GM23338 (cell line): ENCODE results near the gene PKD1. TPM values are rescaled to one million over a fixed set of nuclear protein-coding genes. Genes with fewer than 3 reads are reported as not detected.

Experiments
- ATAC-seq: fragments of 200-7000 bp; cut with Tn5 transposase; 3 replicates; pipeline ENCODE4 v1.9.1; 2020
- DNase-seq: peaks from one replicate; pipeline ENCODE4 v3.0.0-alpha.2; 2015; ENCODE audit warnings: low spot score
- H2AFZ ChIP-seq: fragments of 200-600 bp; sonication (generic); 2 replicates; pipeline ENCODE4 v1.8.0; 2016; ENCODE audit warnings: antibody characterized with exemption, mild to moderate bottlenecking, moderate library complexity
- H3F3A ChIP-seq: fragments of 200-600 bp; sonication (generic); replicated peaks from 2 replicates; pipeline ENCODE4 v1.8.0; 2017; ENCODE audit warnings: antibody characterized with exemption, mixed run types, low read depth
- H3K27ac ChIP-seq: fragments of 200-600 bp; sonication (generic); 2 replicates; pipeline ENCODE4 v1.6.1; 2016; ENCODE audit warnings: low read depth
- H3K27me3 ChIP-seq: fragments of 200-600 bp; sonication (generic); 2 replicates; pipeline ENCODE4 v1.8.0; 2016; ENCODE audit warnings: mild to moderate bottlenecking, mixed run types, moderate library complexity; ENCODE audit not compliant: insufficient read depth
- H3K36me3 ChIP-seq: fragments of 200-600 bp; sonication (generic); 2 replicates; pipeline ENCODE4 v1.8.0; 2016; ENCODE audit warnings: mild to moderate bottlenecking; ENCODE audit not compliant: insufficient read depth
- H3K4me1 ChIP-seq: fragments of 200-600 bp; sonication (generic); 2 replicates; pipeline ENCODE4 v1.8.0; 2016; ENCODE audit warnings: mild to moderate bottlenecking, moderate library complexity; ENCODE audit not compliant: insufficient read depth
- H3K4me2 ChIP-seq: fragments of 200-600 bp; sonication (generic); 2 replicates; pipeline ENCODE4 v1.7.1; 2017; ENCODE audit warnings: mixed run types
- H3K4me3 ChIP-seq: fragments of 200-600 bp; sonication (generic); 2 replicates; pipeline ENCODE4 v1.6.1; 2016; ENCODE audit warnings: mixed run types
- H3K79me2 ChIP-seq: fragments of 200-600 bp; sonication (generic); replicated peaks from 2 replicates; pipeline ENCODE4 v1.8.0; 2017; ENCODE audit warnings: mild to moderate bottlenecking; ENCODE audit not compliant: insufficient read depth
- H3K9me2 ChIP-seq: fragments of 200-600 bp; sonication (generic); 2 replicates; pipeline ENCODE4 v1.8.0; 2017; ENCODE audit not compliant: insufficient read depth
- H4K20me1 ChIP-seq: fragments of 200-600 bp; sonication (generic); replicated peaks from 2 replicates; pipeline ENCODE4 v1.8.0; 2017; ENCODE audit warnings: mild to moderate bottlenecking; ENCODE audit not compliant: insufficient read depth
- H3K27ac Mint-ChIP-seq: 2 replicates; pipeline ENCODE4 v1.8.0; 2020; ENCODE audit warnings: inconsistent platforms, mild to moderate bottlenecking, moderate library complexity, mixed read lengths
- H3K27me3 Mint-ChIP-seq: 3 replicates; pipeline ENCODE4 v1.8.0; 2022; ENCODE audit warnings: low read depth, mild to moderate bottlenecking, moderate library complexity, mixed read lengths, inconsistent platforms; ENCODE audit not compliant: insufficient read depth, poor library complexity
- H3K36me3 Mint-ChIP-seq: 3 replicates; pipeline ENCODE4 v1.8.0; 2021; ENCODE audit warnings: low read depth, mild to moderate bottlenecking, inconsistent platforms, moderate library complexity, mixed read lengths
- H3K4me1 Mint-ChIP-seq: 3 replicates; pipeline ENCODE4 v1.8.0; 2020; ENCODE audit warnings: mild to moderate bottlenecking, inconsistent platforms, mixed read lengths
- H3K4me3 Mint-ChIP-seq: 3 replicates; pipeline ENCODE4 v1.8.0; 2021; ENCODE audit warnings: moderate library complexity, mild to moderate bottlenecking, inconsistent platforms, mixed read lengths
- H3K9me3 Mint-ChIP-seq: 3 replicates; pipeline ENCODE4 v1.8.0; 2020; ENCODE audit warnings: moderate library complexity, mild to moderate bottlenecking, inconsistent platforms, mixed read lengths
- CREB1 ChIP-seq: fragments of 250-450 bp; sonication (Bioruptor Pico); IDR thresholded peaks from 2 replicates; pipeline ENCODE4 v1.5.0; 2020; ENCODE audit warnings: low read depth, mild to moderate bottlenecking, moderate library complexity
- ETS1 ChIP-seq: IDR thresholded peaks from 2 replicates; pipeline ENCODE4 v1.6.1; 2016; ENCODE audit warnings: antibody characterized with exemption
- EZH2 ChIP-seq: fragments of 200-600 bp; sonication (generic); IDR thresholded peaks from one replicate; pipeline ENCODE4 v1.8.0; 2017; ENCODE audit warnings: antibody characterized with exemption, mild to moderate bottlenecking, low read depth; ENCODE audit not compliant: unreplicated experiment
- JUNB ChIP-seq: IDR thresholded peaks from one replicate; pipeline ENCODE4 v1.6.1; 2016; ENCODE audit warnings: antibody characterized with exemption; ENCODE audit not compliant: unreplicated experiment
- NANOG ChIP-seq: IDR thresholded peaks from 2 replicates; pipeline ENCODE4 v1.6.1; 2016; ENCODE audit warnings: antibody characterized with exemption, borderline replicate concordance
- POLR2AphosphoS5 ChIP-seq: IDR thresholded peaks from 2 replicates; pipeline ENCODE4 v1.6.1; 2016; ENCODE audit warnings: antibody characterized with exemption, low read depth
- REST ChIP-seq: IDR thresholded peaks from one replicate; pipeline ENCODE4 v1.6.1; 2018; ENCODE audit warnings: antibody characterized with exemption; ENCODE audit not compliant: unreplicated experiment
- STAT1 ChIP-seq: IDR thresholded peaks from one replicate; pipeline ENCODE4 v1.6.1; 2016; ENCODE audit warnings: antibody characterized with exemption; ENCODE audit not compliant: unreplicated experiment
- ZNF114 ChIP-seq: fragments of 250-450 bp; sonication (Bioruptor Pico); IDR thresholded peaks from 2 replicates; pipeline ENCODE4 v1.5.0; 2020; ENCODE audit warnings: mild to moderate bottlenecking, moderate library complexity
- ZNF331 ChIP-seq: fragments of 250-450 bp; sonication (Bioruptor Pico); IDR thresholded peaks from 2 replicates; pipeline ENCODE4 v1.5.0; 2020; ENCODE audit warnings: low read depth, mild to moderate bottlenecking, moderate library complexity
- ZNF462 ChIP-seq: fragments of 250-450 bp; sonication (Bioruptor Pico); IDR thresholded peaks from 2 replicates; pipeline ENCODE4 v1.5.0; 2020; ENCODE audit warnings: mild to moderate bottlenecking, moderate library complexity
- polyA plus RNA-seq: library from polyadenylated mRNA; unstranded; fragments of >200 nt; fragmentation: Nextera tagmentation; extraction: Ambion mirVana; gene quantifications from 2 replicates; pipeline ENCODE4 v1.2.1, GENCODE V29; 2016
- total RNA-seq: library from RNA; depleted of rRNA; stranded (reverse); fragments of >200 nt; shearing (Covaris generic); gene quantifications from 2 replicates; pipeline ENCODE4 v1.2.3, GENCODE V29; 2014

PKD1 gene
- total and polyA plus RNA-seq, 2 experiments from 2014 or later, result 21.1 to 107 TPM

GRCh38 chr16:2160915-2161551, 25.3 kb upstream of the PKD1 start (continued):
- TF ChIP-seq NANOG (no peak), POLR2AphosphoS5 (no peak), EZH2 (no peak)

GRCh38 chr16:2159175-2159838, 23.6 kb upstream of the PKD1 start:
- H3K27me3 Mint-ChIP-seq, result peaks cover 30% of the 10 kb centered on the region
- H3K9me3 Mint-ChIP-seq, result peaks cover 11% of the 10 kb centered on the region
- H3K9me2 ChIP-seq, result no peaks in the 10 kb centered on the region
- H3K36me3 Mint-ChIP-seq, result peaks cover 30% of the 10 kb centered on the region
- 0 out of 2 replicates have a peak overlapping the region, but pooled peaks have one; percentile 26 for H3K27ac ChIP-seq
- H3K4me2 ChIP-seq, result no peak overlapping the region
- H2AFZ ChIP-seq, result no peak overlapping the region
- no peak for ATAC-seq
- peaks cover 6% of the 10 kb centered on the region; the same call in 1 of the 2 replicates for H3K36me3 ChIP-seq
- H3K4me3 ChIP-seq, result 0 out of 2 replicates have a peak overlapping the region, but pooled peaks have one; percentile 10
- H3K4me1 Mint-ChIP-seq, result peaks cover 28% of the 10 kb centered on the region
- peaks cover 9% of the 10 kb centered on the region for H4K20me1 ChIP-seq
- peaks cover 17% of the 10 kb centered on the region for H3F3A ChIP-seq
- H3K27ac Mint-ChIP-seq, result peak overlapping the region; percentile 86
- H3K27me3 ChIP-seq, result no peaks in the 10 kb centered on the region
- peak overlapping the region; percentile 21; the same call in 1 of the 3 replicates for H3K4me3 Mint-ChIP-seq
- peaks cover 15% of the 10 kb centered on the region; the same call in 1 of the 2 replicates for H3K4me1 ChIP-seq
- H3K79me2 ChIP-seq, result peaks cover 80% of the 10 kb centered on the region
- no peak for DNase-seq
- TF ChIP-seq JUNB, result no peak
- no peak for TF ChIP-seq ZNF331 (CRISPR knock-in tag)
- no peak for TF ChIP-seq REST
- no peak for TF ChIP-seq EZH2
- TF ChIP-seq POLR2AphosphoS5, result no peak
- TF ChIP-seq ETS1, result no peak
- no peak for TF ChIP-seq CREB1 (CRISPR knock-in tag)
- TF ChIP-seq ZNF462 (CRISPR knock-in tag), result no peak
- no peak for TF ChIP-seq ZNF114 (CRISPR knock-in tag)
- TF ChIP-seq STAT1, result no peak
